Stimulated activated CD4-positive, alpha-beta T cell treated with anti-CD3 and anti-CD28 coated beads, Interleukin-1b, Interleukin-23, amount 100 ng/mL, for 1 hour (primary cell): ENCODE data around the gene C17orf78.
"Not testable (repeated sequence)": the region's sequence is repeated elsewhere in the genome, so short reads cannot be mapped to it uniquely, and the experiment has no call there.

Source experiments
- DNase-seq, 2 donors: peaks; one replicate each; pipeline ENCODE4 v3.0.0-alpha.2; 2020; ENCODE audit warnings: low read depth in 2 of 2

C17orf78 gene

GRCh38 chr17:37386462-37386861 lies 10.7 kb downstream of the C17orf78 start:
- DNase-seq, result no peak

GRCh38 chr17:37388266-37388665 lies 12.5 kb downstream of the C17orf78 start:
- DNase-seq, result no peak

GRCh38 chr17:37389160-37389559 lies 13.4 kb downstream of the C17orf78 start:
- DNase-seq, result no peak

GRCh38 chr17:37391146-37391545 lies 15.4 kb downstream of the C17orf78 start:
- DNase-seq, result no peak

GRCh38 chr17:37392024-37392590 lies 16.3 kb downstream of the C17orf78 start:
- DNase-seq, result no peak

GRCh38 chr17:37393352-37393751 lies 17.6 kb downstream of the C17orf78 start:
- DNase-seq, result no peak

- DNase-seq, result no peak
These were observed 23.5 kb downstream of the C17orf78 start for GRCh38 chr17:37399265-37399803.

GRCh38 chr17:37400505-37400904 lies 24.7 kb downstream of the C17orf78 start:
- DNase-seq, result no peak

- not testable (repeated sequence) for DNase-seq
These were observed 29.7 kb downstream of the C17orf78 start for GRCh38 chr17:37405522-37405921.

- DNase-seq, result no peak
These were observed 30.3 kb downstream of the C17orf78 start for GRCh38 chr17:37405955-37406634.

- peak; percentile 25 to 51 for DNase-seq
These were observed 31.1 kb downstream of the C17orf78 start, which contains the start of the genes ACACA and TADA2A for GRCh38 chr17:37406635-37407461. Gene ACACA (minus strand): TSS chr17:37406836. CDS start chr17:37406299, 537 bp downstream. Gene TADA2A (plus strand): TSS chr17:37406886. CDS start chr17:37411366, 4,480 bp downstream.

GRCh38 chr17:37408145-37408479 lies 32.3 kb downstream of the C17orf78 start:
- DNase-seq, result not testable (repeated sequence)

GRCh38 chr17:37410357-37410756 lies 34.6 kb downstream of the C17orf78 start:
- DNase-seq, result no peak

- no peak for DNase-seq
These were observed 38.2 kb downstream of the C17orf78 start for GRCh38 chr17:37413875-37414519.

- DNase-seq, result no peak
These were observed 42.1 kb downstream of the C17orf78 start for GRCh38 chr17:37417852-37418251.

GRCh38 chr17:37422971-37423625 lies 47.3 kb downstream of the C17orf78 start:
- DNase-seq, result no peak

- DNase-seq, result no peak
These were observed 49.5 kb downstream of the C17orf78 start for GRCh38 chr17:37425268-37425667.

GRCh38 chr17:37429039-37429438 lies 53.3 kb downstream of the C17orf78 start:
- DNase-seq, result no peak

GRCh38 chr17:37429453-37429852 lies 53.7 kb downstream of the C17orf78 start:
- DNase-seq, result no peak

- no peak for DNase-seq
These were observed 54.4 kb downstream of the C17orf78 start for GRCh38 chr17:37430051-37430627.

GRCh38 chr17:37432671-37433070 lies 56.9 kb downstream of the C17orf78 start:
- no peak for DNase-seq
